ENCODE measurements around the gene AARS1.
A peak's percentile ranks its signal among the peaks of the same experiment; 100 is the strongest.

Gene AARS1

DNA sequence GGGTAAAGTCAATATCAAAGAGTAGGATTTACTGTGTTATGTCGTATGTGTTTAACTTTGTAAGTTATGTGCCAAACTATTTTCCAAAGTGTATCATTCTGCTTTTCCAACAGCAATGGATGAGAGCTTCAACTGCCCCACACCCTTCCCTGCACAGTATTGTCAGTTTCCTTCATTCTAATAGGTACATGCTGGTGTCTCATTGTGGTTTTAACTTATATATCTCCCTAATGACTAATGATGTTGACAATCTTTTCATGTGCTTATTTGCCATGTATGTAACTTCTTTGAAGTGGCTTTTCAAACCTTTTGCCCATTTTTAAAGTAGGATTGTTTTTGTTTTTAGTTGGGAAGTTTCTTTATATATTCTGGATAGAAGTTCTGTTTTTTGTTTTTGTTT, 13.4 kb upstream of the AARS1 start:
- TF ChIP-seq POLR2AphosphoS5 (IDR thresholded peaks at IDR 0.05; ENCODE audit: low read depth, low read length) (no peak), FOXP2 (optimal IDR thresholded peaks at IDR 0.05; ENCODE audit: borderline replicate concordance, extremely low read depth, extremely low read length, insufficient read depth) (no peak), TAF1 (IDR thresholded peaks at IDR 0.05; ENCODE audit: borderline replicate concordance, insufficient read depth, low read length) (no peak), SIN3A (IDR thresholded peaks at IDR 0.05; ENCODE audit: borderline replicate concordance, insufficient read depth, low read length) (no peak)
- TF ChIP-seq, protein P1, sequence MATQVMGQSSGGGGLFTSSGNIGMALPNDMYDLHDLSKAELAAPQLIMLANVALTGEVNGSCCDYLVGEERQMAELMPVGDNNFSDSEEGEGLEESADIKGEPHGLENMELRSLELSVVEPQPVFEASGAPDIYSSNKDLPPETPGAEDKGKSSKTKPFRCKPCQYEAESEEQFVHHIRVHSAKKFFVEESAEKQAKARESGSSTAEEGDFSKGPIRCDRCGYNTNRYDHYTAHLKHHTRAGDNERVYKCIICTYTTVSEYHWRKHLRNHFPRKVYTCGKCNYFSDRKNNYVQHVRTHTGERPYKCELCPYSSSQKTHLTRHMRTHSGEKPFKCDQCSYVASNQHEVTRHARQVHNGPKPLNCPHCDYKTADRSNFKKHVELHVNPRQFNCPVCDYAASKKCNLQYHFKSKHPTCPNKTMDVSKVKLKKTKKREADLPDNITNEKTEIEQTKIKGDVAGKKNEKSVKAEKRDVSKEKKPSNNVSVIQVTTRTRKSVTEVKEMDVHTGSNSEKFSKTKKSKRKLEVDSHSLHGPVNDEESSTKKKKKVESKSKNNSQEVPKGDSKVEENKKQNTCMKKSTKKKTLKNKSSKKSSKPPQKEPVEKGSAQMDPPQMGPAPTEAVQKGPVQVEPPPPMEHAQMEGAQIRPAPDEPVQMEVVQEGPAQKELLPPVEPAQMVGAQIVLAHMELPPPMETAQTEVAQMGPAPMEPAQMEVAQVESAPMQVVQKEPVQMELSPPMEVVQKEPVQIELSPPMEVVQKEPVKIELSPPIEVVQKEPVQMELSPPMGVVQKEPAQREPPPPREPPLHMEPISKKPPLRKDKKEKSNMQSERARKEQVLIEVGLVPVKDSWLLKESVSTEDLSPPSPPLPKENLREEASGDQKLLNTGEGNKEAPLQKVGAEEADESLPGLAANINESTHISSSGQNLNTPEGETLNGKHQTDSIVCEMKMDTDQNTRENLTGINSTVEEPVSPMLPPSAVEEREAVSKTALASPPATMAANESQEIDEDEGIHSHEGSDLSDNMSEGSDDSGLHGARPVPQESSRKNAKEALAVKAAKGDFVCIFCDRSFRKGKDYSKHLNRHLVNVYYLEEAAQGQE (IDR thresholded peaks at IDR 0.05; ENCODE audit: insufficient read depth in 1 of 2, low read depth in 2 of 2, low read length in 2 of 2) = no peak

DNA sequence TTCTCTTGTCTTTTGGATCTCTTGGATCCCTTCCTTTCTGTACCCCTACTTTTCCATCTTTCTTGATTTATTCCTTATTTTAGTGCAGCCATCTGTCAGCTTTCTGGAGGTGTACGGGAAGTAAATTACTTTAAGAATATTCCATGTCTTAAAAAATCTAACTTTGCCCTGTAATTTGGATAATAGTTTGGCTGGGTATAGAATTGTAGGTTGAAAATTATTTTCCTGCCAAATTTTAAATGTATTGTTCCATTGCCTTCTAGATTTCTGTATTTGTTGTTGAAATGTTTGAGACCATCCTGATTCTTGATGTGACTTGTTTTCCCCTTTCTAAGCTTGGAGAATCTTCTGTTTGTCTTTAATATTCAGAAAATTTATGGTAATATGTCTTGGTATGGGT, 11.8 kb upstream of the AARS1 start:
- TF ChIP-seq TAF1 (IDR thresholded peaks at IDR 0.05; ENCODE audit: borderline replicate concordance, insufficient read depth, low read length) (no peak), SIN3A (IDR thresholded peaks at IDR 0.05; ENCODE audit: borderline replicate concordance, insufficient read depth, low read length) (no peak)

DNA sequence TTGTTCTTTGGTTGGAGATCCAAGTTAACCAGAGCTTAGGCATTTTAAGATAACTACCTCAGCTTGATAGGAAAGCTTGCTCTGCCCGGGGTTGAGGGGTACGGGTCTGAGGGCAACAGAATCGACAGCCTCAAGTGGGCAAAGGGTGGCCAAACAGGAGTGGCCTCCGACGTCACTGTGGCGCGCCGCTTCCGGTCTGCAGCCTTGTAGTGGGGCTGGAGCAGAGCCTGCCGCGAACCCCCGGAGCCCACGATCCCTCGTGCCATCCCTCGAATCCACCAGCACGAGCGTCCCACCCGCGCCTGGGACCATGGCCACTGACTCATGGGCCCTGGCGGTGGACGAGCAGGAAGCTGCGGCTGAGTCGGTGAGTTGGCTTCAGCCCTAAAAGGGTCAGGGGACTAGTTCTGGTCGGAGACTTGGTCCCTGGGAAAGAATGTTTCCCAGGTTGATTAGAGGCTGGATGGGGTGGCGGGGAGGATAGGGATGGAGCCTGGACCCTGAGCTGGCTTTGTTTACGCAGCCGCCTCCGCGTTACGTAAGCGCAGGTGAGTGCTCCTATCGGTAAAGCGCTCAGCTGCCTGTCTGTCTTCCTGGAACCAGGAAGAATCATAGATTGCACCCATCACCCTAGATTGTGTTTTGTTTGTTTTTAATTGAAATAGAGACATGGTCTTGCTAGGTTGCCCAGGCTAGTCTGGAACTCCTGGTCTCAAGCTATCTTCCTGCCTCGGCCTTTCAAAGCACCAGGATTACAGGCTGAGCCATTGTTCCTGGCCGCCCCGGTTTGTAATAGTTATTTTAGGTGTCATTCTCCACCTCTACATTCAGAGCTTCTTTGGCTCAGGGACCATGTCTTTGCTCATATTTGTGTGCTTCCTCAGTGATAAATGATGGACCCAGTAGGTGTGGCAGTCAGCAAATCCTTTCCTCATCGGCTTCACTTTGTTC, 10.0 kb upstream of the AARS1 start, which contains the start of gene DDX19B:
TSS of gene DDX19B (plus strand) at position 199 of the 951 bp plus-strand sequence. CDS start at position 311, 112 bp downstream.
- peak; percentile 61 for TF ChIP-seq FOXP2 (optimal IDR thresholded peaks at IDR 0.05; ENCODE audit: borderline replicate concordance, extremely low read depth, extremely low read length, insufficient read depth)
- TF ChIP-seq SIN3A (IDR thresholded peaks at IDR 0.05; ENCODE audit: borderline replicate concordance, insufficient read depth, low read length) = no peak
- TF ChIP-seq TAF1 (IDR thresholded peaks at IDR 0.05; ENCODE audit: borderline replicate concordance, insufficient read depth, low read length) = 0 out of 2 replicates have a peak, but pooled peaks have one; percentile 37
- peak; percentile 65 for TF ChIP-seq POLR2AphosphoS5 (IDR thresholded peaks at IDR 0.05; ENCODE audit: low read depth, low read length)
- TF ChIP-seq, protein P1 (IDR thresholded peaks at IDR 0.05; ENCODE audit: insufficient read depth in 1 of 2, low read depth in 2 of 2, low read length in 2 of 2) = no peak

DNA sequence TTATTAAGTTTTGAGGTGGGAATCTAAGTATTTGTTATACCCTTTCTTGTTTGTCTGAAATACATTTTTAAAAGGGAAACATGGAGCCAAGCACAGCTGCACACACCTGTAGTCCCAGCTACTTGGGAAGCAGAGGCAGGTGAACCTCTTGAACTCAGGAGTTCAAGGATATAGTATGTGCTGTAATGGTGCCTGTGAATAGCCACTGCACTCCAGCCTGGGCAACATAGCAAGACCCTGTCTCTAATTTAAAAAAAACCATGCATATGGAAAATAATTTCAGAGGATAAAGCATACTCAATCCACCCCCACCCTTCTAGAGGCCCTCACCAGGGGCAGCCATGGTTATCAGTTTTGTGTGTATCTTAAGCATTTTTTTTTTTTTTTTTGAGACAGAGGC, 6.3 kb upstream of the AARS1 start:
- no peak for TF ChIP-seq TAF1 (IDR thresholded peaks at IDR 0.05; ENCODE audit: borderline replicate concordance, insufficient read depth, low read length)
- TF ChIP-seq POLR2AphosphoS5 (IDR thresholded peaks at IDR 0.05; ENCODE audit: low read depth, low read length) = no peak
- TF ChIP-seq, protein P1 (IDR thresholded peaks at IDR 0.05; ENCODE audit: insufficient read depth in 1 of 2, low read depth in 2 of 2, low read length in 2 of 2) = no peak
- TF ChIP-seq FOXP2 (optimal IDR thresholded peaks at IDR 0.05; ENCODE audit: borderline replicate concordance, extremely low read depth, extremely low read length, insufficient read depth) = no peak
- no peak for TF ChIP-seq SIN3A (IDR thresholded peaks at IDR 0.05; ENCODE audit: borderline replicate concordance, insufficient read depth, low read length)

DNA sequence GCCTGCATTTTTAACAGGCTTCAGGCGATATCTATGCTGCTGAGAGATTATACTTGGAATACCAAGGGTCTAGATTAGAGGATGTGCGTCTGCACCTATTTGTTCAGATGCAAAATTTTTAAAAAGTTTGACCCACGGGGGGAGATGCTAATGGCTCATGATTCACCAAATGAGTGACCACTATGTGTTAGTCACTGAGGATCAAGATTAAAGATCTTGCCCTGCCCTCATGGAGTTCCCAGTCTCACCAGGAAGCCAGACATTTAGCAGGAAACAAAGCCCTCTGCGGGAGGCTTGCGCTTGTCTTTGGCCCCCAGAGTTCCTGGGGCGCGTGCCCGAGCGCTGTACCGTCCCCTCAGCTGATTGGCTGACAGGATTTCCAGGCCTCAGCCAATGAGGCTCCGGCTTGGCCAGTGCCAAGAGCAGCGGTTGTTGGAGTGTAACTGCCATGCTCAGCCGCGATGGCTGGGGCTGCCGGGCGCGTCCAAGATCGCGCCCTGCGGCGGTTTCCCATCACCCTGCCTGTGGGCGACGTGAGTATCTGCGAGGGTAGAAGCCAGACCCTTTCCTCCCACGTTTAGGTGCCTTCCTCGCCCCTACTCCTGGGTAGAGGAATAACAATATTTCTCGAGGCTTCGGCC, 5.2 kb upstream of the AARS1 start:
- no peak for TF ChIP-seq FOXP2 (optimal IDR thresholded peaks at IDR 0.05; ENCODE audit: borderline replicate concordance, extremely low read depth, extremely low read length, insufficient read depth)
- no peak for TF ChIP-seq POLR2AphosphoS5 (IDR thresholded peaks at IDR 0.05; ENCODE audit: low read depth, low read length)
- no peak for TF ChIP-seq TAF1 (IDR thresholded peaks at IDR 0.05; ENCODE audit: borderline replicate concordance, insufficient read depth, low read length)
- TF ChIP-seq, protein P1 (IDR thresholded peaks at IDR 0.05; ENCODE audit: insufficient read depth in 1 of 2, low read depth in 2 of 2, low read length in 2 of 2) = no peak
